Endothelial cell of umbilical vein (primary cell): Measurements from ENCODE around the gene OR2H1. TPM values are rescaled to one million over a fixed set of nuclear protein-coding genes. Genes with fewer than 3 reads are reported as not detected.

Experiments used
- BruUV-seq: library from RNA; stranded (reverse); fragments of 400-500 nt; replicated peaks from 2 replicates; lab custom pipeline; 2021; lab: Mats Ljungman, UMichigan
- CTCF ChIA-PET: fragments of 300-600, 350-600 bp; sonication (Branson Sonifier 250); formaldehyde crosslinking; loops from one replicate; lab custom pipeline; 2021; ENCODE audit warnings: antibody characterized with exemption, inconsistent platforms; lab: Charles Lee
- POLR2A ChIA-PET: fragments of 300-600, 350-600 bp; sonication (Branson Sonifier 250); formaldehyde crosslinking; loops from one replicate; lab custom pipeline; 2021; ENCODE audit warnings: antibody characterized with exemption, inconsistent platforms; lab: Charles Lee
- DNase-seq: peaks from one replicate; pipeline ENCODE4 v3.0.0-alpha.2; 2011; ENCODE audit warnings: low read depth, low spot score
- FAIRE-seq: peaks from 2 replicates; lab custom pipeline; 2011; peaks lifted over from hg19 to GRCh38; lab: Jason Lieb, UNC
- H2AFZ ChIP-seq: 2 replicates; pipeline ENCODE4 v1.6.0; 2012; ENCODE audit warnings: low read depth, low read length, control low read depth, inconsistent platforms
- H3K27ac ChIP-seq: 2 replicates; pipeline ENCODE4 v1.5.1; 2011; ENCODE audit warnings: low read depth, mild to moderate bottlenecking, control low read depth, low read length, moderate library complexity; ENCODE audit not compliant: insufficient read depth
- H3K27me3 ChIP-seq, 2 experiments: 2 replicates each; pipeline versions ENCODE4 v1.6.0 to v1.6.1; 2011; ENCODE audit warnings: low read length in 2 of 2, mixed read lengths in 1 of 2; ENCODE audit not compliant: control insufficient read depth in 2 of 2, insufficient read depth in 2 of 2
- H3K36me3 ChIP-seq, 2 experiments: 2 replicates in 1 of 2; 3 replicates in 1 of 2; pipeline ENCODE4 v1.5.1; 2011; ENCODE audit warnings: low read length in 2 of 2, mild to moderate bottlenecking in 1 of 2, moderate library complexity in 1 of 2; ENCODE audit not compliant: control insufficient read depth in 2 of 2, insufficient read depth in 2 of 2; ENCODE audit errors: extremely low read depth in 1 of 2
- H3K4me1 ChIP-seq: 3 replicates; pipeline ENCODE4 v1.5.1; 2011; ENCODE audit warnings: mild to moderate bottlenecking, low read length; ENCODE audit not compliant: control insufficient read depth, insufficient read depth; ENCODE audit errors: extremely low read depth
- H3K4me2 ChIP-seq: 2 replicates; pipeline ENCODE4 v1.6.1; 2011; ENCODE audit warnings: low read length, control low read depth, mixed read lengths; ENCODE audit not compliant: insufficient read depth
- H3K4me3 ChIP-seq, 3 experiments: fragments of 200-600 bp in 1 of 3; sonication (generic), shearing (Covaris generic) in 1 of 3; replicated peaks in 1 of 3; 2 replicates each; pipeline ENCODE4 v1.5.1; 2011 to 2016; ENCODE audit warnings: control low read depth in 3 of 3, low read length in 3 of 3, mild to moderate bottlenecking in 2 of 3, inconsistent platforms in 1 of 3, low read depth in 1 of 3, moderate library complexity in 1 of 3; ENCODE audit not compliant: insufficient read depth in 1 of 3
- H3K79me2 ChIP-seq: 2 replicates; pipeline ENCODE4 v1.6.0; 2012; ENCODE audit warnings: low read length, inconsistent platforms; ENCODE audit not compliant: control insufficient read depth, insufficient read depth
- H3K9ac ChIP-seq: replicated peaks from 2 replicates; pipeline ENCODE3; 2011; ENCODE audit warnings: low read length, control low read depth; ENCODE audit not compliant: insufficient read depth; ENCODE audit errors: extremely low read depth
- H3K9me1 ChIP-seq: replicated peaks from 3 replicates; pipeline ENCODE4 v1.6.0; 2011; ENCODE audit warnings: mild to moderate bottlenecking, low read length; ENCODE audit not compliant: control insufficient read depth, insufficient read depth; ENCODE audit errors: extremely low read depth
- H3K9me3 ChIP-seq: replicated peaks from 2 replicates; pipeline ENCODE4 v1.5.1; 2012; ENCODE audit warnings: low read length, inconsistent platforms; ENCODE audit not compliant: control insufficient read depth, insufficient read depth
- H4K20me1 ChIP-seq: replicated peaks from 2 replicates; pipeline ENCODE3; 2011; ENCODE audit warnings: mild to moderate bottlenecking, low read length; ENCODE audit not compliant: control insufficient read depth, insufficient read depth; ENCODE audit errors: extremely low read depth
- EZH2 ChIP-seq: IDR thresholded peaks from 2 replicates; pipeline ENCODE4 v1.6.1; 2012; ENCODE audit warnings: borderline replicate concordance, low read depth, mild to moderate bottlenecking, moderate library complexity, low read length, inconsistent platforms; ENCODE audit not compliant: severe bottlenecking
- FOS ChIP-seq: IDR thresholded peaks from 2 replicates; pipeline ENCODE4 v1.6.1; 2011; ENCODE audit warnings: mild to moderate bottlenecking, low read length, moderate library complexity, borderline replicate concordance; ENCODE audit not compliant: insufficient read depth
- GATA2 ChIP-seq: IDR thresholded peaks from 2 replicates; pipeline ENCODE4 v1.7.0; 2011; ENCODE audit warnings: low read depth, mild to moderate bottlenecking, moderate library complexity, mixed read lengths, low read length; ENCODE audit not compliant: insufficient read length, insufficient read depth
- JUN ChIP-seq: IDR thresholded peaks from 2 replicates; pipeline ENCODE4 v1.6.1; 2011; ENCODE audit warnings: borderline replicate concordance, low read depth; ENCODE audit not compliant: insufficient read length, insufficient read depth
- MYC ChIP-seq: IDR thresholded peaks from one replicate; pipeline ENCODE4 v1.6.1; 2011; ENCODE audit warnings: mild to moderate bottlenecking, low read depth, low read length
- POLR2A ChIP-seq: IDR thresholded peaks from 2 replicates; pipeline ENCODE4 v1.6.1; 2012; ENCODE audit warnings: low read depth, mild to moderate bottlenecking, control low read depth, low read length
- POLR2AphosphoS5 ChIP-seq: IDR thresholded peaks from 2 replicates; pipeline ENCODE4 v1.6.1; 2012; ENCODE audit warnings: low read depth, mild to moderate bottlenecking, control low read depth, low read length, moderate library complexity; ENCODE audit not compliant: insufficient read depth
- dilution Hi-C: fragments of 300-500 bp; cut with MboI; formaldehyde crosslinking; loops from one replicate; pipeline ENCODE4 v1.15.0; 2019; ENCODE audit warnings: low sequenced_read_pairs; ENCODE audit not compliant: extremely low pct_ligation_motif_present
- intact Hi-C: fragments of 100-400 bp; cut with micrococcal nuclease; formaldehyde crosslinking; loops from one replicate; pipeline ENCODE4 v1.10.0; 2022
- polyA plus RNA-seq, 4 experiments: library from polyadenylated mRNA; depleted of rRNA in 3 of 4; stranded (reverse) in 3 of 4; unstranded in 1 of 4; fragments of >200 nt; gene quantifications; 2 replicates each; pipeline versions ENCODE4 v1.2.1 to v1.2.3, GENCODE V29; 2011 to 2012; ENCODE audit warnings: missing spikeins in 1 of 4
- total RNA-seq: library from RNA; stranded (reverse); gene quantifications from 2 replicates; pipeline ENCODE4 v1.2.3, GENCODE V29; 2021
- TF ChIP-seq, protein P1 (sequence below): IDR thresholded peaks from 2 replicates; pipeline ENCODE4 v1.6.1; 2011; ENCODE audit not compliant: insufficient read depth, insufficient read length
- TF ChIP-seq, protein P2 (sequence below), 2 donors: IDR thresholded peaks; 1 replicate in 1 of 2; 2 replicates in 1 of 2; pipeline ENCODE4 v1.5.1; 2011; ENCODE audit warnings: low read length in 2 of 2, mild to moderate bottlenecking in 2 of 2, moderate library complexity in 2 of 2, control low read depth in 1 of 2, inconsistent platforms in 1 of 2, low read depth in 1 of 2; ENCODE audit not compliant: insufficient read depth in 1 of 2; ENCODE audit errors: extremely low read depth in 1 of 2

Gene OR2H1
- total and polyA plus RNA-seq, 2 donors (not counting 3 experiments of a cell fraction or from before 2014, with no cell fraction given) = not detected

DNA sequence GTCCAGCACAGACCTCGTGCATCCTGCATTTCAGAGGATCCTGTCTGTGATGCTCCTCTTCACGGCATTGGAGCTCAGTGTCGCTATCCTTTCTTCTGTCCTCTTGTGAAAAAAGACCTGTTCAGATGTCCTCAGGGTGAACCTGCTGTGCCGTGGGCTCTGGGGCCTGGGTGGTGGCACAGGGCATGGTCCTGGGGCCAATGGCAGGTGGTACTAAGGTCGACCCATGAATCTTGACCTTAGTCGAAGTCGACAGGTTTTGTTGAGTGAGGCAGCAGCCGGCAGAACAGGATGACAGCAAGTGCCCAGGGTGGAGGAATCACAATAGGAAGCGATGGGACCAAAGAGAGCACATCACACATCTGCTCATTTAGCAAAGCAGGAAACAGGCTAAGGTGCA, 52.8 kb downstream of the OR2H1 start:
- Histone ChIP-seq H3K27ac (no peak overlapping the region), H3K36me3 (no peaks in the 10 kb centered on the region), H3K9ac (no peak overlapping the region), H3K4me1 (no peaks in the 10 kb centered on the region), H4K20me1 (no peaks in the 10 kb centered on the region), H3K9me3 (no peaks in the 10 kb centered on the region), H3K4me3 (no peak overlapping the region), H3K4me2 (no peak overlapping the region), H2AFZ (no peak overlapping the region), H3K27me3 (no peaks in the 10 kb centered on the region), H3K79me2 (no peaks in the 10 kb centered on the region), H3K9me1 (no peaks in the 10 kb centered on the region)
- ChIA-PET CTCF (no interaction called here), POLR2A (no interaction called here)
- FAIRE-seq (no peak), DNase-seq (no peak)
- dilution Hi-C loops (no loop called here), intact Hi-C loops (no loop called here)
- no peak for TF ChIP-seq POLR2AphosphoS5
- no TSS peak for BruUV-seq

DNA sequence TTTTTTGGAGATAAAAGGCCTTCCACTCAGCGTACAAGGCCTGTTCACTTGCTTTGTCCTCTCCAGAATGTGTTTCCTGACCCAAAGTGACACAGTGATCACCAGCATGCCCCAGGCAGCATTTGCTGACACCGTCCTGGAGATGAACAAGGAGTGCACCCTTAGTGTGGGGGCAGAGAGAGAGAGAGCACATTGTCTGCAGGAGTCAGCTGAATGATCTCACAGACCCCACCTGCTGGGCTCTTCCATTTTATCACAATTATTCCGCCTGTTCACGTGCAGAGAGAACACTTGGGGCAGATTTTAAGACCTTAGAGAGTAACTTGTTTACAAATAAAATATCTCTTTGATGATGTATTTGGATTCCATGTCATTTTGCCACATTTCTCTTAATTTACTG, 53.2 kb downstream of the OR2H1 start:
- Histone ChIP-seq H3K4me1 (no peaks in the 10 kb centered on the region), H3K9ac (no peak overlapping the region), H3K79me2 (no peaks in the 10 kb centered on the region), H4K20me1 (no peaks in the 10 kb centered on the region), H3K9me3 (no peaks in the 10 kb centered on the region), H3K4me3 (no peak overlapping the region), H3K27me3 (no peaks in the 10 kb centered on the region), H2AFZ (no peak overlapping the region), H3K4me2 (no peak overlapping the region), H3K27ac (no peak overlapping the region), H3K9me1 (no peaks in the 10 kb centered on the region), H3K36me3 (no peaks in the 10 kb centered on the region)
- ChIA-PET CTCF (no interaction called here), POLR2A (no interaction called here)
- intact Hi-C loops (no loop called here), dilution Hi-C loops (no loop called here)
- DNase-seq (no peak), FAIRE-seq (no peak)
- no TSS peak for BruUV-seq
- no peak for TF ChIP-seq FOS
- TF ChIP-seq GATA2 = no peak
- no peak for TF ChIP-seq JUN
- TF ChIP-seq POLR2A = no peak
- TF ChIP-seq, protein P1, sequence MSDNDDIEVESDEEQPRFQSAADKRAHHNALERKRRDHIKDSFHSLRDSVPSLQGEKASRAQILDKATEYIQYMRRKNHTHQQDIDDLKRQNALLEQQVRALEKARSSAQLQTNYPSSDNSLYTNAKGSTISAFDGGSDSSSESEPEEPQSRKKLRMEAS = no peak
- TF ChIP-seq, protein P2, sequence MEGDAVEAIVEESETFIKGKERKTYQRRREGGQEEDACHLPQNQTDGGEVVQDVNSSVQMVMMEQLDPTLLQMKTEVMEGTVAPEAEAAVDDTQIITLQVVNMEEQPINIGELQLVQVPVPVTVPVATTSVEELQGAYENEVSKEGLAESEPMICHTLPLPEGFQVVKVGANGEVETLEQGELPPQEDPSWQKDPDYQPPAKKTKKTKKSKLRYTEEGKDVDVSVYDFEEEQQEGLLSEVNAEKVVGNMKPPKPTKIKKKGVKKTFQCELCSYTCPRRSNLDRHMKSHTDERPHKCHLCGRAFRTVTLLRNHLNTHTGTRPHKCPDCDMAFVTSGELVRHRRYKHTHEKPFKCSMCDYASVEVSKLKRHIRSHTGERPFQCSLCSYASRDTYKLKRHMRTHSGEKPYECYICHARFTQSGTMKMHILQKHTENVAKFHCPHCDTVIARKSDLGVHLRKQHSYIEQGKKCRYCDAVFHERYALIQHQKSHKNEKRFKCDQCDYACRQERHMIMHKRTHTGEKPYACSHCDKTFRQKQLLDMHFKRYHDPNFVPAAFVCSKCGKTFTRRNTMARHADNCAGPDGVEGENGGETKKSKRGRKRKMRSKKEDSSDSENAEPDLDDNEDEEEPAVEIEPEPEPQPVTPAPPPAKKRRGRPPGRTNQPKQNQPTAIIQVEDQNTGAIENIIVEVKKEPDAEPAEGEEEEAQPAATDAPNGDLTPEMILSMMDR (IDR thresholded peaks at IDR 0.05; ENCODE audit: extremely low read depth in 1 of 2, insufficient read depth in 1 of 2, low read depth in 1 of 2, low read length in 2 of 2) = no peak
- TF ChIP-seq EZH2 = no peak
- TF ChIP-seq POLR2AphosphoS5 = no peak
- TF ChIP-seq MYC = no peak
